ENCODE measurements around the gene BRD7. TPM values are rescaled to one million over a fixed set of nuclear protein-coding genes. Genes with fewer than 3 reads are reported as not detected.

Gene BRD7
- total and polyA plus RNA-seq, 2 of the 4 experiments (the other 2 are of a cell fraction): 24.8 to 29.9 TPM

DNA sequence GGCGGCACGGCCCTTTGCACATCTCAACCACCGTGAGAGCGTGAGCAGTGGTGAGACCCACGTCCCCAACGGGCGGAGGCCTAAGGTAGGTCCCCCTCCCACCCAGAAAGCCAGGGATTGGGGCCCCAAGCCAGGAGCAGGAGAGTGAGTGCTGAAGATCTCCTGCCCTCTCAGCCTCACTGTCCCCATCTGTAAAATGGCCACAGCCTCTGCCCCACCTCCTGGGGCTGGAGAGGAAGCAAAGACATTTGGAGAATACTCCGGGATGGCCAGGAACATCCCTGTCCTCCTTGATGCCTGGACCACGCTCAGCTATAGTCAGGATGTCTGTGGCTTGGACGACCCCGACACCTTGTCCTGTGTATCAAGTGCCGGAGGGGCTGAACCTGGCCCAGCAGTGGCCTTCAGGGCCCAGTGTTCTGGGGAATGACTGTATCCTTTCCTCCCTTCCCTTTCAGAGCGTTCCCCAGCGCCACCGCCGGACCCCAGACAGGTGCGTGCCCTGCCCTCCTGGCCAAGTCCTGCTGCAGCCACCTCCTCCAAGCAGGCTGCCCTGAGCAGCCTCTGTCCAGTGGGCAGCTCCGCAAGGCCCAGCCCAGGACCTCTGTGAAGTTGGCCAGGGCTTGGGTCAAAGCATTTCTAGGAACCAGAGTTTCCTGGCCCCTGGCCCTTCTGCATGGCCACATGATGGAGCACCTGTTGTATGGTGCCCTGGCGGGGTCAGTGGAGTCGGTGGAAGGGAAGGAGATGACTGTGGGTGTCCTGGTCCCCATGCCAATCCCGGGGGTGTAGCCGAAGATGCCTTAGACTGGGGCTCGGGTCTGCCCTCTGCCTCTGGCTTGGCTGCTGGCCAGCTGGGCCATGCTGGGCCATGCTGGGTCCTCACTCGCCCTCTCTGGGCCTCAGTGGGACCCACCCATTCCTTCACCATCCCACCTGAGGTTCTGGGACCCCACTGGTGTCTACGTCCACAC lies 64.0 kb downstream of the BRD7 start:
- H2BK120ac ChIP-seq (ENCODE audit: low read depth, low read length): peak overlapping the region; percentile 71
- no peak for TF ChIP-seq MAZ (IDR thresholded peaks at IDR 0.05; ENCODE audit: borderline replicate concordance, low read depth, low read length)
- no peak for TF ChIP-seq BHLHE40 (IDR thresholded peaks at IDR 0.05; ENCODE audit: low read depth, low read length)
- no peak for TF ChIP-seq RCOR1 (IDR thresholded peaks at IDR 0.05; ENCODE audit: insufficient replicate concordance, low read length)
- no peak for TF ChIP-seq FOS (IDR thresholded peaks at IDR 0.05; ENCODE audit: low read depth, low read length)
- no peak for TF ChIP-seq POLR2A (IDR thresholded peaks at IDR 0.05; ENCODE audit: low read depth, low read length)
- TF ChIP-seq CTCF (conservative IDR thresholded peaks at IDR 0.05; ENCODE audit: low read depth, low read length): no peak
- no peak for TF ChIP-seq NFE2L2 (IDR thresholded peaks at IDR 0.05; ENCODE audit: low read depth, low read length)
- TF ChIP-seq CHD1 (IDR thresholded peaks at IDR 0.05; ENCODE audit: low read depth, low read length): no peak
- TF ChIP-seq RFX5 (IDR thresholded peaks at IDR 0.05; ENCODE audit: low read depth, low read length): no peak
- peak overlapping the region; percentile 95 for H4K91ac ChIP-seq (ENCODE audit: insufficient read depth, low read depth, low read length)
- peak overlapping the region; percentile 90; the same call in 2 of the 3 replicates for H2BK15ac ChIP-seq (ENCODE audit: low read depth, low read length)
- H2BK5ac ChIP-seq (ENCODE audit: low read depth, low read length, poor library complexity, severe bottlenecking): peak overlapping the region; percentile 82
- no TSS peak for BruUV-seq (replicated peaks)
- H2AFZ ChIP-seq (replicated peaks; ENCODE audit: low read length, poor library complexity): peak overlapping the region; percentile 55
- dilution Hi-C loops (cut with HindIII; ENCODE audit: low sequenced_read_pairs, unreplicated experiment): no loop called here
- H3K79me1 ChIP-seq (ENCODE audit: low read depth in 1 of 2, low read length in 2 of 2): peaks cover 0 to 16% of the 10 kb centered on the region in 2 experiments; a peak in 1 of 4 replicates
- ATAC-seq (ENCODE audit: low read depth) (no peak), DNase-seq (no peak)
- no peaks in the 10 kb centered on the region for H3K36me3 ChIP-seq (ENCODE audit: control insufficient read depth, insufficient read depth, low read length)
- H3K9ac ChIP-seq (ENCODE audit: low read depth, low read length): no peak overlapping the region
- peak overlapping the region; percentile 98 for H2AK5ac ChIP-seq (ENCODE audit: low read depth, low read length)
- peak overlapping the region; percentile 71 for H3K23ac ChIP-seq (ENCODE audit: low read depth, low read length)
- peaks cover 49% of the 10 kb centered on the region for H3K4me1 ChIP-seq (ENCODE audit: control insufficient read depth, insufficient read depth, low read length)
- in situ Hi-C loops (cut with MboI; ENCODE audit: low sequenced_read_pairs): no loop called here
- 87% methylated on average over 10 of the region's 25 CpGs; no CpG with 5 or more reads in 1 of the 2 experiments for WGBS, 2 experiments (ENCODE audit: extremely low coverage in 2 of 2, insufficient read length in 1 of 2)
- H3K56ac ChIP-seq (ENCODE audit: extremely low read depth, insufficient read depth, low read length): peak overlapping the region; percentile 31; the same call in 1 of the 2 replicates
- no peaks in the 10 kb centered on the region for H3K9me3 ChIP-seq (ENCODE audit: control insufficient read depth, insufficient read depth, low read length)
- H2AK9ac ChIP-seq (replicated peaks; ENCODE audit: low read depth, low read length, poor library complexity): peak overlapping the region; percentile 71
- H3K18ac ChIP-seq (ENCODE audit: low read depth, low read length): peak overlapping the region; percentile 45
- peaks cover 31% of the 10 kb centered on the region for H3K9me1 ChIP-seq (ENCODE audit: insufficient read depth, low read length)
- H4K20me1 ChIP-seq (ENCODE audit: insufficient read depth, low read length): no peaks in the 10 kb centered on the region
- H3K27me3 ChIP-seq (ENCODE audit: control insufficient read depth, insufficient read depth, low read length): no peaks in the 10 kb centered on the region
- peak overlapping the region; percentile 27 for H3K14ac ChIP-seq (replicated peaks; ENCODE audit: low read depth, low read length)
- H2BK20ac ChIP-seq (ENCODE audit: low read depth, low read length): peak overlapping the region; percentile 53
- no peak overlapping the region for H3K4me3 ChIP-seq (ENCODE audit: insufficient read depth, low read depth, low read length)
- H3K4ac ChIP-seq (ENCODE audit: low read depth, low read length): peak overlapping the region; percentile 93
- CTCF ChIA-PET: no interaction called here
- H4K5ac ChIP-seq (ENCODE audit: low read depth, low read length): peak overlapping the region; percentile 33
- H3K4me2 ChIP-seq (ENCODE audit: low read depth, low read length): no peak overlapping the region
- intact Hi-C loops (cut with micrococcal nuclease): loop anchor here (5.0 kb wide), 3 partner anchors 37 to 237 kb away; partner anchors contain the start of genes ADCY7 and HEATR3
- peak overlapping the region; percentile 34 to 70; a peak in 3 of 4 replicates for H4K8ac ChIP-seq (ENCODE audit: low read depth in 2 of 2, low read length in 2 of 2)
- POLR2A ChIA-PET (ENCODE audit: unreplicated experiment): no interaction called here
- peak overlapping the region; percentile 49 for H3K27ac ChIP-seq (ENCODE audit: insufficient read depth, low read length)

Data from IMR-90 (cell line).